ENCODE results near the gene NUDT1.

NUDT1 gene

GRCh38 chr7:2217716-2218443 is 24.1 kb upstream of the NUDT1 start:
- no peaks in the 10 kb centered on the region for H3K9me3 Mint-ChIP-seq
- no peaks in the 10 kb centered on the region for H3K27me3 Mint-ChIP-seq (ENCODE audit: low read depth)
- no peak overlapping the region for H3K27ac Mint-ChIP-seq
- H3K4me3 Mint-ChIP-seq, result no peak overlapping the region
- peaks cover 58% of the 10 kb centered on the region for H3K36me3 Mint-ChIP-seq (ENCODE audit: low read depth)
- TF ChIP-seq, protein P1, sequence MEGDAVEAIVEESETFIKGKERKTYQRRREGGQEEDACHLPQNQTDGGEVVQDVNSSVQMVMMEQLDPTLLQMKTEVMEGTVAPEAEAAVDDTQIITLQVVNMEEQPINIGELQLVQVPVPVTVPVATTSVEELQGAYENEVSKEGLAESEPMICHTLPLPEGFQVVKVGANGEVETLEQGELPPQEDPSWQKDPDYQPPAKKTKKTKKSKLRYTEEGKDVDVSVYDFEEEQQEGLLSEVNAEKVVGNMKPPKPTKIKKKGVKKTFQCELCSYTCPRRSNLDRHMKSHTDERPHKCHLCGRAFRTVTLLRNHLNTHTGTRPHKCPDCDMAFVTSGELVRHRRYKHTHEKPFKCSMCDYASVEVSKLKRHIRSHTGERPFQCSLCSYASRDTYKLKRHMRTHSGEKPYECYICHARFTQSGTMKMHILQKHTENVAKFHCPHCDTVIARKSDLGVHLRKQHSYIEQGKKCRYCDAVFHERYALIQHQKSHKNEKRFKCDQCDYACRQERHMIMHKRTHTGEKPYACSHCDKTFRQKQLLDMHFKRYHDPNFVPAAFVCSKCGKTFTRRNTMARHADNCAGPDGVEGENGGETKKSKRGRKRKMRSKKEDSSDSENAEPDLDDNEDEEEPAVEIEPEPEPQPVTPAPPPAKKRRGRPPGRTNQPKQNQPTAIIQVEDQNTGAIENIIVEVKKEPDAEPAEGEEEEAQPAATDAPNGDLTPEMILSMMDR (IDR thresholded peaks at IDR 0.05; ENCODE audit: unreplicated experiment in 3 of 3), result no peak
- no peaks in the 10 kb centered on the region for H3K4me1 Mint-ChIP-seq

DNA sequence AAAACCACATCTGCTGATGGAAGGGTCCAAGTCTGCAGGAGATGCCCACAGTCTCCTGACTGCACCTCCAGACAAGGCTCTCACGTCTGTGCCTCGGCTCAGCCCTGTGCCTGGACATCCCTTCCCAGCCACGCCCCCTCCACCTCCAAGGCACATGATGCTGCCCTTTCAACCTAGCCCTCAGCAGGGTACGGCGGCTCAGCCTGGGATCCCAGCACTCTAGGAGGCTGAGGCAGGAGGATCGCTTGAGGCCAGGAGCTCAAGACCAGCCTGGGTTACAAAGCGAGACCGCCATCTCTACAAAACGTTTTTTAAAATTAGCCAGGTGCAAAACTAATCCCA is 23.6 kb upstream of the NUDT1 start:
- TF ChIP-seq, protein P1 (IDR thresholded peaks at IDR 0.05; ENCODE audit: unreplicated experiment in 3 of 3), result no peak
- no peaks in the 10 kb centered on the region for H3K9me3 Mint-ChIP-seq
- H3K4me3 Mint-ChIP-seq, result no peak overlapping the region
- no peaks in the 10 kb centered on the region for H3K27me3 Mint-ChIP-seq (ENCODE audit: low read depth)
- H3K4me1 Mint-ChIP-seq, result no peaks in the 10 kb centered on the region
- peaks cover 55% of the 10 kb centered on the region for H3K36me3 Mint-ChIP-seq (ENCODE audit: low read depth)
- H3K27ac Mint-ChIP-seq, result no peak overlapping the region

DNA sequence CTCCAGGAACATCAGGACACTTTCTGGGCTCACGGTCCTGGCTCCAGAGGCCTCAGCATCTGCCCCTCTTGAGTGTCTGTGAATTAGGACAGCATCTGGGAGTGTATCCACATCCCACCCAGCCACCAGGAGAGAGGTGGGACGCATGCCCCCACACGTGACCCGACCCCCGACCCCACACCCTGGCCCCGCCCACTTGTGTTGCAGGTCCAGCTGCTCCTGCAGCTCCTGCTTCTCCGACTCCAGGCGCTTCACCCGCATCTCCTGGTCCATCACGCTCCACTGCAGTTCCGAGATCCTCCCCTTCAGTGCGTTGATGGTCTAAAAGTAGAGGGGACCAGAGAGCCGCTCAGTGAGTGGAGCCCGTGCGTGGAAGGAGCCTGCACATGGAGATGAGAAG is 22.9 kb upstream of the NUDT1 start:
- Mint-ChIP-seq H3K36me3 (ENCODE audit: low read depth) (peaks cover 50% of the 10 kb centered on the region), H3K27me3 (ENCODE audit: low read depth) (no peaks in the 10 kb centered on the region), H3K9me3 (no peaks in the 10 kb centered on the region), H3K4me3 (no peak overlapping the region), H3K4me1 (no peaks in the 10 kb centered on the region), H3K27ac (no peak overlapping the region)
- TF ChIP-seq, protein P1 (IDR thresholded peaks at IDR 0.05; ENCODE audit: unreplicated experiment in 3 of 3), result no peak

GRCh38 chr7:2219606-2220005 is 22.4 kb upstream of the NUDT1 start:
- Mint-ChIP-seq H3K4me1 (no peaks in the 10 kb centered on the region), H3K27ac (no peak overlapping the region)
- TF ChIP-seq, protein P1 (IDR thresholded peaks at IDR 0.05; ENCODE audit: unreplicated experiment in 3 of 3), result no peak

GRCh38 chr7:2220030-2220429 is 22.0 kb upstream of the NUDT1 start:
- peaks cover 52% of the 10 kb centered on the region for H3K36me3 Mint-ChIP-seq (ENCODE audit: low read depth)
- H3K27ac Mint-ChIP-seq, result no peak overlapping the region

More at GRCh38 chr7:2219606-2220005, 22.4 kb upstream of the NUDT1 start:
- no peaks in the 10 kb centered on the region for H3K27me3 Mint-ChIP-seq (ENCODE audit: low read depth)
- no peak overlapping the region for H3K4me3 Mint-ChIP-seq
- H3K9me3 Mint-ChIP-seq, result no peaks in the 10 kb centered on the region
- H3K36me3 Mint-ChIP-seq (ENCODE audit: low read depth), result peaks cover 51% of the 10 kb centered on the region

More at GRCh38 chr7:2220030-2220429, 22.0 kb upstream of the NUDT1 start:
- Mint-ChIP-seq H3K27me3 (ENCODE audit: low read depth) (no peaks in the 10 kb centered on the region), H3K4me3 (no peak overlapping the region), H3K4me1 (no peaks in the 10 kb centered on the region), H3K9me3 (no peaks in the 10 kb centered on the region)
- TF ChIP-seq, protein P1 (IDR thresholded peaks at IDR 0.05; ENCODE audit: unreplicated experiment in 3 of 3), result no peak

Measured in nephron (organoid).